Stimulated activated CD4-positive, alpha-beta T cell treated with anti-CD3 and anti-CD28 coated beads, Interleukin-2, amount 100 ng/mL, for 48 hours (primary cell): ENCODE data around the gene PANK3.
"Not testable (repeated sequence)": the region's sequence is repeated elsewhere in the genome, so short reads cannot be mapped to it uniquely, and the experiment has no call there.

ENCODE experiments used
- DNase-seq, 2 donors: peaks; one replicate each; pipeline ENCODE4 v3.0.0-alpha.2; 2020

Gene PANK3

DNA sequence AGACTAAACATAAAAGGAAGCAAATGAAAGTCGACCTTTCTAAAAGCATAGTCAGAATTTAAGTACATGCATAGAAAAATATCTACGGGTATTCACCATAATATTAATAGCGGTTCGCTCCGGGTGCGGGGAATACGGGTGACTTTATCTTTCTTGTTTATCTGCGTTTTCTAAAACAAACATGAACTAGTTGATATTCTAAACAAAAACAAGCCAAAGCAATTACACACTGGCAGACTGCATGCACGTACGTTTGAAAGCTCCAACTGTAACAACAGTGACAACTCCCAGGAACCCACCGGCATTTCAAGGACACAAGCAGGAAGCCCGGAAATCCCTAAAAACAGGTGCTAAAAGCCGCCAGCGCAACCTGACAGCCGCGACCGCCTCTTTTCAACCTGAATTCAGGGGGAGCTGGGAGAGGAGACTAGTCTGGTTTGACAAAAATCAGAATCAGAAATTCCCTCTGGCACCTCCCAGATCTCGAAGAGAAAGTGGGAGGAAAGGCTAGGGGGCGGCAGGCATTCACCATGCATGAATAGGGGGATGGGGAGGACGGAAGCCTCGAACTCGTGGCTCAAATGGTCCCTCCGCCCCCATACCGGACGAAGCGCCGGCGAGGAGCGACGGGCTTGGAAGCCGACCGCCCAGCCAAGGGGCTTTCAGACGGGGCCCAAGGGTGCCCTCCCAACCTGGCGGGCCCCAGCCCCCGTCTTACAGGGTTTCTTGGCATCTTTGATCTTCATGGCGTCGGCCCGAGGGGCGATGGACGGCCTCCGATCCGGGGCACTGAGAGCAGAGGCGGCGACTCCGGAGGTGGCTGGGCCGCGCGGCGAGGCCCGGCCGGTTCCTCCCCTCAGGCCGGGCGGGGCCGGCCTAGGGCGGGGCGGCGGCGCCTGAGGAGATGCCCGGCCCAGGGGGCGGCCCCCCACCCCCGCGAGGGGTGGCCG is at the start of gene PANK3:
TSS of gene PANK3 (minus strand) at position 831 of the 950 bp plus-strand sequence. CDS start at position 746, 85 bp downstream.
- DNase-seq, result no peak

DNA sequence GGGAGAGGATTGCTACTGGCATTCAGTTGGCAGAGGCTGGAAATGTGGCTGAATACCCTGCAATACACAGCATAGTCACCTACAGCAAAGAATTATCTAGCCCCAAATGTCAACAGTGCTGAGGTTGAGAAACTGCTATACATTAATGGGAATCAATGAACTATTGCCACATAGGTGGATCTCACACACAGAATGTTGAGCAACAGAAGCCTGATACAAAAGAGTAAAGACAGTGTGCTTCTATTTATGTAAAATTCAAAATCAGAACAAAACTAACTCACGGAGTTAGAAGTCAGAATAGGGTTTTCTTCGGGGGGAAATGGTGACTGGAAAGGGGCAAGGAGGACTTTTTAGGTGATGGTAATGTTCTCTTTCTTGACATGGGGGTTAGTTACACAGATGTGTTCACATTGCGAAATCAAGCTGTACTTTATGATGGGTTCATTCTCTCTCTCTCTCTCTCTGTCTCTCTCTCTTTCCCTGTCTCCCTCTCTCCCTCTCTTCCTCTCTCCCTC is 45.7 kb upstream of the PANK3 start:
- DNase-seq, result no peak

DNA sequence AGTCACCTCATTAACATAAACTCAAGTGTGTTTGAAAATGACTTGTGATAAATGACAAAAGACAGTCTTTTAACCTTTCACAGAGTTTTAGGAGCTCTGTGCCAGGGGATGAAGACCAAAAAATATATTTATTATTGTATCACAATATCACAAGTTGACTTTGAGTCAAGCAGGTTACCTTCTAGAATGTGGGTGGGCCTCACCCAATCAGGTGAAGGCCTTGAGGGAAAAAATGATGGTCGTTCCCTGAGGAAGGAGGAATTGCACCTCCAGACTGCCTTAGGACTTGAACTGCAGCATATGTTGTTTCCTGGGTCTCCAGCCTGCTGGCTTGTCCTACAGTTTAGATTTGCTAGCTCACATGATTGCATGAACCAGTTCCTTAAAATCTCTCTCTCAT is 41.6 kb upstream of the PANK3 start:
- DNase-seq, result no peak

DNA sequence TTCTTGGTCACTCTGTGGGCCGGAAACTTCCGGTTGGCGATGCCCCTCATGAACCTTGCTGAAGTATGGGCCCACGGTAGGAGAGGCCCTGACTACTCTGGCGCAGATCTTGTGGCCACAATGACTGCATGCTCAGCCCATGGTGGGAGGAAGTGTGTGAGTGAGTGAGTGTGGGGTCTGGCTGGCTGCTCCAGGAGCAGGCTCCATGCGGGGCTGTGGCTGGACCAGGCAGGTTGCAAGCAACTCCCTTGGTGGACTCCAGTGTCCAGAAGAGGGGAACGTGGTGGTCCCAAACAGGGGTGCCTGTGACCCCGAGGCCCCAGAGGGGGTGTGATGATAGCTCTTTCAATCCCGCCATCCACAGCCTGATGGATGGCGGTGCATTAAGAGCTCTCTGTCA is 35.5 kb upstream of the PANK3 start:
- no peak for DNase-seq

DNA sequence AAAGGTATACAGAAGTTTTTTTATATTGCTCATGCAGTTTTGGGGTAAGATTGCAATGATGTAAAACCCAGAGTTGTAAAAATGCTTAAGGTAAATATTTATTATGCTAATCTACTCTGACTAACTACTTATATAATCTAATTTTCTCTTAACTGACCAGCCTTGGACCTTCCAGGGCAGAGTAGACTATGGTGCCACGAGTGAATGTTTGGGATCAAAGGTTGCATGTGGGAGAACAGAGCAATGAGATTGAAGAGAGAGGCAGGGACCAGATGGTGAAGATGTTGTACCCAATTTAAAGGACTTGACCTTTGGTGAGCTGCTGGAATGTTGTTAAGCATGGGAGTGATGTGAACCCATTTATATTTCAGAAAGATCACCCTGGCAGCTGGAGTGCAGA is 34.8 kb upstream of the PANK3 start:
- no peak for DNase-seq

DNA sequence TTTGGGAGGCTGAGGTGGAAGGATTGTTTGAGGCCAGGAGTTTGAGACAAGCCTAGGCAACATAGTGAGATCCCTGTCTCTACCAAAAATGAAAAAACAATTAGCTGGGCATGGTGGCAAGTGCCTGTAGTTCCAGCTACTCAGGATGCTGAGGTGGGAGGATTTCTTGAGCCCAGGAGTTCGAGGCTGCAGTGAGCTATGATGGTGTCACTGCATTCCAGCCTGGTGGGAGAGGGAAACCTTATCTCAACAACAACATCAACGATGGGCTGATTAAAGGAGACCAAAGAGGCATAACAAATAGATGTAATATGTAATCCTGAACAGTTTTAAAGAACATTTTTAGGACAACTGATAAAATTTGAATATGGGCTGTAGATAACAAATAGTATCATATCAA is 34.2 kb upstream of the PANK3 start:
- no peak for DNase-seq

DNA sequence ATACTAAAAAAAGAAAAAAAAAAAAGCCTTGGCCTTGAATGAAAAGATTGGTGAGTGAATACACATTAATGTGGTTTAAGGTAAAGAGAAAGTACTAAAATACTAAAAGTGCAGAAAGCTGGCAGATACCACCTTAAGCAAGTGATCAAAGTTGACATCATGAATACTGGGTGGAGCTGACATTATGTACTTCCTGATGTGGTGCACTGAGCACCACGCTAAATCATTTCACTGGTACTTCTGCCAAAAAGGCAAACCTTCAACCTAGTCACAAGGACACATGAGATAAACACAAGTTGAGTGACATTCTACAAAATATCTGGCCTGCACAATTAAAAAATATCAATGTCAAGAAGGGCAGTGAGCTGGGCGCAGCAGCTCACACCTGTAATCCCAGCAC is 33.8 kb upstream of the PANK3 start:
- no peak for DNase-seq

DNA sequence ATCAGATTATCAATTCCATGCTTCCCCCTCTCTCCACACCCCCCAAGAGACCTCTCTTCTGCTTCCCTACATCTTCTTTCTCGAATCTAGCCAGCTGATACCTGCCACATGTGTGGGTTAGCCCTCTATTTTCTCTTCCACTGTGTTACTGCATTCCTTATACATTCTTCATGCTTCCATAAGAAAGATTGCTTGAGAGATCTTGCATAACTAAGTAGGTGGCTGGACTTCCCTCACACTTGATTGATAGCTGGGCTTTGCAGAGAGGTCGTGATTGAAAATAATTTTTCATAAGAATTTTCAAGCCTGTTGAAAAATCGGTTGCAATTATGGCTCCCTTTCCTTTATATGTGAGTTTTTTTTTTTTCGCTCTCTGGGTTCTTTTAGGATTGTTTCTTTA is 33.0 kb upstream of the PANK3 start:
- no peak for DNase-seq

DNA sequence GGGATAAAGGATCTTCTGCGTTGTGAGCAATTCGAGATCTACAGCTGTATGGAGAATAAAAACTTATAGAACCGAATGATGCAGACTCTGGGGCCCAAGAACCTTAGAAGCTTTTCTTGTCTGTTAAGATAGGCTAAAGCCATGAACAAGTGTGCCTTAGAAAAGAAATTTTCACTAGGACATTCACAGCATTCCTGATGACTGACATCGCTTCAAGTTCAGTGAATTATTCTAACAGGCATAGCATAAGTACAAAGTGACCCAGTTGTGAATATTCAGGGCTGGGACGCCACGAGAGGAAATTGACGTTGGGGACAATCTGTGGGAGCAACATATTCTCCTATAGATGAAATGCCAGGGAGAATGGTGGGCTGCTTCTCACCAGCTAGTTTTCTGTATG is 32.0 kb upstream of the PANK3 start:
- no peak for DNase-seq

DNA sequence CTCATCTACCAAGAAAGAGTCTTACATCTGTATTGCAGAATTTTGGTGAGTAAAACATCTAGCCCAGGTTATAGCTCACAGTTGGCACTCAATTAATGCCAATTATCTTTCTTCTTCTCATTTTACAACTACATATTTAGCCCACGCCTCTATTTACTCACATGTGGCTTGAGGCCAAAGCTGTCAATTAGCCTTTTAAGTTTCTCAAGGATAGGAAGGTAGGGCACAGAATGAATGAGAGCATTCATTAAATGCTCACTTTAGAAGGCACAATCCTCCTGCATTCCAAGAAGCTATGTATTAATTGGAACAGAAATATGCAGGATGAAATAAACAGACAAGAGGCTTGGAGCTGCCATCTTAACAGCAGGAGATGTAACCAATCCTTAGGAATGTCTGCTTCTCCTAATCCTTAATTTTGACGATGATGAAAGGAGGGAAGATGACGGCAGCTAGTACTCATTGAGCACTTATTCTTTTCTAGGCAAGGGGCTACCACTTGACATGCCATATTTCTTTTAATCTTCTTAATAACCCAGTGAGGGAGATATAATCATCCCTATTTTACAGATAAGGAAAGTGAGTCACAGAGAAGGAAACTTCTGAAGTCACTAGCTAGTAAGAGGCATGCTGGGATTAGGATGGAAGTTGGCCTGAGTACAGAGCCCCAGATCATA is 30.8 kb upstream of the PANK3 start:
- no peak for DNase-seq

DNA sequence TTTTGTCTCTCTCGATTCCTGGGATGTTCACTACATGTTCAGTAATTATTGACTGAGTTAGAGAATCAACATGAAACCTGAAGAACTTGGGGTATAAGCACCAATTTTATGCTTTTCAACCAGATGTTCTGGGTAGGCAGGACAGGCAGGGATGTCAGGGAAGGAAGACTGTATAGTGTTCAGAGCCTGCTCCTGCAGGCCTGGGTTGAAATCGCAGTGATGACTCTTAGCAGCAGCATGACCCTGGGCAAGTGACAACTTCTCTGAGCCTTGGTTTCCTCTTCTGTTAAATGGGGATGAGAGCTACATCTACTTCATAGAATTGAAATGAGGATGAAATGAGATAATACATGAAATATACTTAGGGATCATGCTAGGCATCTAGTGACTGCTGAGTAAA is 29.7 kb upstream of the PANK3 start:
- no peak for DNase-seq

DNA sequence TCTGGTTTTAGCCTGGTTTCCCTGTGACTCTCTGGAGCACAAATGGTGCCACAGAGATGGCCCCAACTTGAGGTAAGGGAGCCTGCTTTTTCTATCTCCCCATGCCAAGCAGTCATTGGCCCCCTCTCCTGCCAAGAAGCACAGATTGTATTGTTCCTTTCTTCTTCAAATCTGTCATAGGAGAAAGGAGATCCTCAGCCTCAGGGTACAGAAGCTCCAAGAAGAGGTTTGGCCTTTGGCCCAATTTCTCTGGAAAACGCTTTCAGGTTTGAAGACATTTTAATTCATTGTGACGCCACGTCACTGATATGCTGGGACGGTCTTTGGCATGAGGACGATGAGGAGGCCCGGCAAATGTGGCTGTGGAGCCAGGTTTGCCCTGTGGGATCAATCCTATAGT is 29.2 kb upstream of the PANK3 start:
- DNase-seq, result no peak

DNA sequence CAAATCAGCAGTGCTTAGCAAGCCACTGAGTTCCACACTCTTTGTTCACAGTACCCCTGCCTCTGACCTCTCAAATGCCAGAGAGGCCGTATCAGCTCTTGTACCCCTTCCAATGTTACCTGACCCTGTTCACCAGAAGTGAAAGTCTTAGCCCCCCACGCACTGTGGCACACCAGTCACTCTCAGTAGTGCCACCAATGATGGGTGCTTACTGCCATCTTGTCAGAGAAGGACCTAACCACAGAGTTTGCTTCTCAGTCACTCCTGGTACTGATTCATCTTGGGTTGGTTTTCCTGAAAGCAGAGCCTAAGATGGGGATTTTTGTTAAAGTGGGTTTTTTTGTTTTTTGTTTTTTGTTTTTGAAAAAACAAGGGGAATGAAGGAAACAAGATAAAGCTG is 28.8 kb upstream of the PANK3 start:
- DNase-seq, result peak; percentile 17 to 23

DNA sequence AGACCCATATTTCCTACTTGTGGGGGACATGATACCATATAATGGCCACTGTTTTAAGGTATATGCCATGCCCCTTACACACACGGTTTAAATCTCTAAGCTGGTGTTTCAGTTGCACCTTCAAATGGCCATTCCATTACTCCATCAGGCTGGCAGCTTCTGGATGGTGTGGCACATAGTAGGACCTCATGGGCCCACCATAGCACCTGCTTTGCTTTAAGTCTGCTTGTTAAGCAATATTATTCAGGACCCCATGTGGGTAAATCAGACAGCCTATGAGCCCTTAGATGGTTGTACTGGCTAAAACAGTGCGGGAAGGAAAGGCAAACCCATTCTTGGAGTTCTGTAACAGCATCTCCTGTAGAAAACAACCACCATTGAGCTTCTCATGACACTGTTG is 27.4 kb upstream of the PANK3 start:
- DNase-seq, result no peak

DNA sequence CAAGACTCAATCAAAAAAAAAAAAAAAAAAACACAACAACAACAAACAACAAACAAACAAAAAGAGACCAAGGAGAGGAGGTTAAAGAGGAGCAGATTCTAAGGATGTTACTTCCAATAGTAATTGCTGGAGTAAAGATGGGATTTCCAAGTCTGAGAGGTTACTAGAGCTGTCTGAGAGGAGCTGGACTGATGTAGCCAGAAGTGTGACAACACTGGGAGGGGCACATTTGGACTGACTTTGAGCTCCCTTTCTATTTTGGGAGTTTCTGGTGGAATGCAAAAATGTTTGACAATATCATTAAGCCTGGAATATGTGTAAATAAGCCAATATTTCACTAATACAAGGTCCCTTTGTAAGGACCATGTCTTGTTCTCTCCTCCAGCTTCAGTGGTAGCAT is 25.3 kb upstream of the PANK3 start:
- DNase-seq, result no peak

DNA sequence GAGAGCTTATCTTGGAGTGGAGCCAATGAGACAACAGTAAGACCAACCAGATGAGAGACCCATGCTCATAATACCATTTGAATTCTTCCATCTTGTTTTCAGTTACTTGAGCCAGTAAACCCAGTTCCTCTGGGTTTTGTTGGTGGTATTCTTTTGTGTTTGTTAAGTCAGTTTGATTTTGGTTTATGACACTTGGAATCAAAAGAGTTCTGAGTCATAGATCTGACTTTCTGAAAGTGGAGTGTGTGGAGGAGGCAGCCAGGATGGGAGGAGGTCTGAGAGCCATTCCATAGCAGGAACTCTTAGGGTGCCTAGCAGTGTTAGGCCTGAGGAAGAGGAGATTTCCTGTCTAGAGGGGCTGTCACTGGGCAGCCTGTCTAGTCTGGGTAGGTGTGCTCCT is 24.6 kb upstream of the PANK3 start:
- no peak for DNase-seq

DNA sequence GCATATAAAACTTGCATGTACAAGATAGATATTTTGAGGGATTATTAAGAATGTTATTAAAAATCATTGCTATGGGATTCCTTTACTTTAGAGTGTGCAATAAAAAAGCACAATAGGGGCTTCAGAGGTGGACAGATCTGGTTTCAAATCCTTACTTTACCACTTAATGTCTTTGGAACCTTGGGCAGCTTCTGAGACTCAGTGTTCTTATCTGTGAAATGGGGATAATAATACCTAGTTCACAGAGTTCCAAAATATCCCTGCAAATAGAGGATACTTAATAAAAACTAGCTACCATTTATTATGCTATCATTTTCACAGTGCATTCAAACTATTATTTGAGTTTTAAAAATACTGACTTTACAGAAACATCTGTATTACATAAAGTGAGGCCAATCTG is 23.3 kb upstream of the PANK3 start:
- DNase-seq, result no peak

DNA sequence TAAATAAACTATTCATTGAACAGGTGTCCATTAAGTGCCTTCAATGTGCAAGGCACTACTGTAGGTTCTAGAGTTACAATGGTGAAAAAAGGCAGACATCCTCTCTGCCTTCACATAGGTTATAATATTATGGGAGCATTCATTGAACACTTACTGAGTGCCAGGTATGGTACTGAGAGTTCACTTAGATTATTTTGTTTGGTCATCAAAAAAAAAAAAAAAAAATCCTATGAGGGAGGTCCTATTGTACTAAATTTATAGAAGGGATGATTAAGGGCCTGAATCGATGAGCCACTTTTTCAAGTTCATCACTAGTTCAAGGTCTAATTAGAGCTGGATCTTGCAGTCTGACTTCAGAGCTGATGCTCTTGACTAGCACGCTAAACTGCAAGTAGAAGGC is 22.8 kb upstream of the PANK3 start:
- DNase-seq, result no peak

DNA sequence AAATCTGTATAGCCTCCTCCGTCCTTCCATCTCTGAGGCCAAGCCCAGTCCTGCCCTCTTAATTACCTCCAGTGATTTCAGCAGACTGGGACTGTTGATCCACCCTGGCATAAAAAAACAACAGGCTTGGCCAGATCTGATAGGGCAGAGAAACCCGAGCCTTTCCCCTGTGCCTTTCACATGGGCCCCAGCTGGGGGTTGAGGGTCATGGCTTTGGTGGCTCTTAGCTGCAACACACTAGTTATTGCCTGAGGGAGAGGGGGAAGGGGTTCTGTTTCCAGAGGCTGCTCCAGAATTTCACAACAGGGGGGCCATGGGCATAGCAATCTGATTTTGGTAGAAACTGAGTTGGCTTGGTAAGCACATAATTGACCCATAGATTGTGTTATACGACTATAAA is 21.2 kb upstream of the PANK3 start:
- DNase-seq, result no peak

DNA sequence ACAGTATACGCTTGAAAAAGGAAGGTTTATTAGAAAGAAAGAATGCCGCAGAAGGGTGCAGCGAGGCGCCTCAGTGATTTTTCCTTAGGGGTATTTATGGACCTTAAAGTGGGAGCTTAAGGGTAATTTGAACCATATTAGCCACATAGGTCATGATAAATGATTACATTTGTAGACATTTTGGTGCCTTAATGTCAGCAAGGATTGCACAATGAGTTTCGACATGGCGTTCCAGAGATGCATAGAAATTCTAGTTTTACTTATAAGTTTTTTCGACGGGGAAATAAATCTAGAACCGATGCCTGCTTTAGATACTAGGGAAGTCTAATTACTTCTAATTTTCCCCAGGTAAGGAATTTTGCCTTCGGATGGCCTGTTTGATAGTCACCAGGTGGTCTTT is 20.7 kb upstream of the PANK3 start:
- DNase-seq, result no peak

DNA sequence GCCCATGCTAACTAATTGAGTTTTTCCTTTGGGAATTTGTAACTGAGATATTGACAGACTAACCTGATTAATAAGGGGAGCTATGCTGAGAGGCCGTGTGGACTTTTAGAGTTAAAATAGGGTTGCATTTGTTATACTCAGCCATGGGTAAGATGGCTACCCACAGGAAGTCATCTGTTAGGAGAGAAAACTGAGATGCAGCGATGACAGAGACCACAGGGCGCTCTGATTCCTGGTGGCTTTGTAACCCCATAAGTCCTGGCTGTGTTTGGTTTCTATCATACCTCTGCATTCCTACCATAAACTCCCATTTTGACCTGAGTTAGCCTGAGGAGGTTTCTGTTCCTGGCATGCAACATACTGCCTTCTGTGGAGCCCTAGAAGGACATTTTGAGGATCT is 19.5 kb upstream of the PANK3 start:
- no peak for DNase-seq

DNA sequence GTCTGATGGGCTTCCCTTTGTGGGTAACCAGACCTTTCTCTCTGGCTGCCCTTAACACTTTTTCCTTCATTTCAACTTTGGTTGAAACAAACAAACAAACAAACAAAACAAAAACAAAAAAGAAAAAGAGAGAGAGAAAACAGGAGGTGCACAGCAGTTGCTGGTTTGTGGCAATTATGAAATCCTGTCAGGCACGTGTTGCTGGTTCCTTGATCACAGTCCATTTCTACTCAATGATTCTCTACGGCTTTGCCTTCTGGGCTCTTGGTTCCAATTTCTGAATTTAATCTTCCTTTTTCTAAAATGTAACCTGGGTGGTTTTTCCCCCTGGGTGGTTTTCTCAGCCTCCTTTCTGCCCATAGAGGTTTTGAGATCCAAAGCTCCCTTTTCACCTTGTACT is 17.8 kb upstream of the PANK3 start:
- DNase-seq, result no peak

DNA sequence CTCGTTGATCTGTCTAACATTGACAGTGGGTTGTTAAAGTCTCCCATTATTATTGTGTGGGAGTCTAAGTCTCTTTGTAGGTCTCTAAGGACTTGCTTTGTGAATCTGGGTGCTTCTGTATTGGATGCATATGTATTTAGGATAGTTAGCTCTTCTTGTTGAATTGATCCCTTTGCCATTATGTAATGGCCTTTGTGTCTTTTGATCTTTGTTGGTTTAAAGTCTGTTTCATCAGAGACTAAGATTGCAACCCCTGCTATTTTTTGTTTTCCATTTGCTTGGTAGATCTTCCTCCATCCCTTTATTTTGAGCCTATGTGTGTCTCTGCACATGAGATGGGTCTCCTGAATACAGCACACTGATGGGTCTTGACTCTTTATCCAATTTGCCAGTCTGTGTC is 17.0 kb upstream of the PANK3 start:
- not testable (repeated sequence) for DNase-seq

DNA sequence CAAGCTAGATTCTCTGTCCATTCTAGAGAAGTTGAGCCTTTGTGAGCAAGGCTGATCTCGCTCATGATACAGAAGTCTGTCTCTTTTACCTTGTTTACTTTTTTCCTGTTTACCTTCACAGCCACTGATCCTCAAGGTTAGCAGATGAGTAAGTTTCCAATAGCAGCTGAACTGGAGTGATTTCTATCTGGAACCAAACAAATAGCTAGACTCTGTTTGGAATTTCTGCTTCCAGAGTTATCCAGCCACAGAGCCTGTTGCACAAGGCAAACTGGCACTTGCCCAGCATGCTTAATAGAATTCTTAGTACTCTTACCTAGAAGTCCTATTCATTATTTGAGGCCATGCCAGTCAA is 12.8 kb upstream of the PANK3 start:
- no peak for DNase-seq
